IMR-90 (cell line): Measurements from ENCODE around the gene CDX2. TPM values are rescaled to one million over a fixed set of nuclear protein-coding genes. Genes with fewer than 3 reads are reported as not detected.

Experiments used
- ATAC-seq: fragments of 200-7000 bp; cut with Tn5 transposase; 2 replicates; pipeline ENCODE4 v1.9.1; 2020; ENCODE audit warnings: low read depth, mild to moderate bottlenecking, moderate library complexity
- BruUV-seq: library from RNA; stranded (reverse); fragments of 400-500 nt; replicated peaks from 2 replicates; lab custom pipeline; 2021; lab: Mats Ljungman, UMichigan
- CTCF ChIA-PET: fragments of 300-600 bp; formaldehyde crosslinking; extraction: SDS; loops from one replicate; lab custom pipeline; 2021; ENCODE audit warnings: antibody characterized with exemption; lab: Yijun Ruan, JAX
- POLR2A ChIA-PET: fragments of 300-600 bp; sonication (Branson Sonifier 250); formaldehyde crosslinking; loops from one replicate; lab custom pipeline; 2022; ENCODE audit warnings: antibody characterized with exemption; ENCODE audit not compliant: unreplicated experiment; lab: Charles Lee
- DNase-seq: peaks from one replicate; pipeline ENCODE4 v3.0.0; 2013
- H2AFZ ChIP-seq: replicated peaks from 2 replicates; pipeline ENCODE3; 2013; ENCODE audit warnings: low read length, mild to moderate bottlenecking; ENCODE audit not compliant: poor library complexity
- H2AK5ac ChIP-seq: 2 replicates; pipeline ENCODE4 v1.6.1; 2013; ENCODE audit warnings: low read depth, low read length, inconsistent platforms
- H2AK9ac ChIP-seq: replicated peaks from 2 replicates; pipeline ENCODE3; 2013; ENCODE audit warnings: mild to moderate bottlenecking, low read depth, low read length, moderate library complexity; ENCODE audit not compliant: poor library complexity
- H2BK120ac ChIP-seq: 2 replicates; pipeline ENCODE4 v1.6.1; 2013; ENCODE audit warnings: low read depth, low read length, inconsistent platforms
- H2BK15ac ChIP-seq: 3 replicates; pipeline ENCODE4 v1.6.1; 2013; ENCODE audit warnings: low read depth, low read length, inconsistent platforms
- H2BK20ac ChIP-seq: 2 replicates; pipeline ENCODE4 v1.6.1; 2013; ENCODE audit warnings: low read depth, mild to moderate bottlenecking, inconsistent platforms, low read length, moderate library complexity
- H2BK5ac ChIP-seq: 2 replicates; pipeline ENCODE4 v1.6.1; 2013; ENCODE audit warnings: mild to moderate bottlenecking, low read depth, low read length, inconsistent platforms; ENCODE audit not compliant: poor library complexity, severe bottlenecking
- H3K14ac ChIP-seq: replicated peaks from 2 replicates; pipeline ENCODE4 v1.6.1; 2013; ENCODE audit warnings: low read depth, low read length, inconsistent platforms
- H3K18ac ChIP-seq: 2 replicates; pipeline ENCODE4 v1.6.1; 2013; ENCODE audit warnings: low read depth, low read length, control low read depth
- H3K23ac ChIP-seq: 2 replicates; pipeline ENCODE4 v1.6.1; 2013; ENCODE audit warnings: low read depth, low read length, inconsistent platforms
- H3K27ac ChIP-seq: 2 replicates; pipeline ENCODE4 v1.5.1; 2013; ENCODE audit warnings: mild to moderate bottlenecking, control low read depth, low read length; ENCODE audit not compliant: insufficient read depth
- H3K27me3 ChIP-seq: 2 replicates; pipeline ENCODE4 v1.6.1; 2013; ENCODE audit warnings: low read length; ENCODE audit not compliant: control insufficient read depth, insufficient read depth
- H3K36me3 ChIP-seq: 2 replicates; pipeline ENCODE4 v1.6.1; 2013; ENCODE audit warnings: low read length, mixed read lengths; ENCODE audit not compliant: control insufficient read depth, insufficient read depth
- H3K4ac ChIP-seq: 2 replicates; pipeline ENCODE4 v1.6.1; 2013; ENCODE audit warnings: low read depth, low read length, inconsistent platforms
- H3K4me1 ChIP-seq: 2 replicates; pipeline ENCODE4 v1.6.1; 2013; ENCODE audit warnings: low read length, mixed read lengths; ENCODE audit not compliant: control insufficient read depth, insufficient read depth
- H3K4me2 ChIP-seq: 2 replicates; pipeline ENCODE4 v1.6.1; 2013; ENCODE audit warnings: low read depth, mild to moderate bottlenecking, control low read depth, low read length, moderate library complexity
- H3K4me3 ChIP-seq: 2 replicates; pipeline ENCODE4 v1.5.1; 2013; ENCODE audit warnings: low read depth, mild to moderate bottlenecking, control low read depth, low read length, moderate library complexity; ENCODE audit not compliant: insufficient read depth
- H3K56ac ChIP-seq: 2 replicates; pipeline ENCODE4 v1.6.1; 2013; ENCODE audit warnings: low read length, inconsistent platforms; ENCODE audit not compliant: insufficient read depth; ENCODE audit errors: extremely low read depth
- H3K79me1 ChIP-seq, 2 experiments: 2 replicates each; pipeline ENCODE4 v1.6.1; 2013; ENCODE audit warnings: low read length in 2 of 2, inconsistent platforms in 1 of 2, low read depth in 1 of 2
- H3K9ac ChIP-seq: 2 replicates; pipeline ENCODE4 v1.6.1; 2013; ENCODE audit warnings: low read depth, low read length, control low read depth
- H3K9me1 ChIP-seq: 2 replicates; pipeline ENCODE4 v1.6.1; 2013; ENCODE audit warnings: low read length, inconsistent platforms; ENCODE audit not compliant: insufficient read depth
- H3K9me3 ChIP-seq: 2 replicates; pipeline ENCODE4 v1.6.1; 2013; ENCODE audit warnings: low read length; ENCODE audit not compliant: control insufficient read depth, insufficient read depth
- H4K20me1 ChIP-seq: 2 replicates; pipeline ENCODE4 v1.6.1; 2013; ENCODE audit warnings: low read length, inconsistent platforms; ENCODE audit not compliant: insufficient read depth
- H4K5ac ChIP-seq: 2 replicates; pipeline ENCODE4 v1.6.1; 2013; ENCODE audit warnings: mild to moderate bottlenecking, low read depth, low read length, control low read depth
- H4K8ac ChIP-seq, 2 experiments: 2 replicates each; pipeline ENCODE4 v1.6.1; 2013; ENCODE audit warnings: low read depth in 2 of 2, low read length in 2 of 2, control low read depth in 1 of 2, inconsistent platforms in 1 of 2
- H4K91ac ChIP-seq: 2 replicates; pipeline ENCODE4 v1.6.1; 2013; ENCODE audit warnings: low read depth, low read length, inconsistent platforms; ENCODE audit not compliant: insufficient read depth
- BHLHE40 ChIP-seq: fragments of 150-350 bp; IDR thresholded peaks from 2 replicates; pipeline ENCODE4 v1.6.1; 2016; ENCODE audit warnings: mild to moderate bottlenecking, low read depth, low read length
- FOS ChIP-seq: fragments of 150-350 bp; IDR thresholded peaks from 2 replicates; pipeline ENCODE4 v1.6.1; 2016; ENCODE audit warnings: low read depth, low read length
- MAZ ChIP-seq: IDR thresholded peaks from 2 replicates; pipeline ENCODE4 v1.6.1; 2012; ENCODE audit warnings: low read depth, mild to moderate bottlenecking, low read length, improper control_type of control experiment, moderate library complexity, borderline replicate concordance
- RAD21 ChIP-seq: IDR thresholded peaks from 2 replicates; pipeline ENCODE4 v1.6.1; 2012; ENCODE audit warnings: low read length, improper control_type of control experiment
- WGBS, 2 experiments: methylation state at CpG; one replicate each; pipeline versions ENCODE4 v1.1.5 to v1.1.7; 2013; ENCODE audit warnings: missing lambda C conversion rate in 2 of 2; ENCODE audit not compliant: insufficient read length in 1 of 2; ENCODE audit errors: extremely low coverage in 2 of 2; 5-methylcytosine and 5-hydroxymethylcytosine counted together
- dilution Hi-C: fragments of 300-500 bp; cut with HindIII; formaldehyde crosslinking; loops from one replicate; pipeline ENCODE4 v1.14.3; 2018; ENCODE audit warnings: low sequenced_read_pairs; ENCODE audit not compliant: unreplicated experiment
- in situ Hi-C: fragments of 300-500 bp; cut with MboI; formaldehyde crosslinking; loops from 3 replicates; pipeline ENCODE4 v1.14.3; 2019; ENCODE audit warnings: low sequenced_read_pairs, inconsistent platforms, mixed read lengths
- intact Hi-C: fragments of 100-400 bp; cut with micrococcal nuclease; formaldehyde crosslinking; loops from 2 replicates; pipeline ENCODE4 v1.10.0; 2022
- polyA plus RNA-seq, 3 experiments: library from polyadenylated mRNA; depleted of rRNA; stranded (reverse); fragments of >200 nt; gene quantifications; 2 replicates each; pipeline ENCODE4 v1.2.3, GENCODE V29; 2012; ENCODE audit warnings: low replicate concordance in 1 of 3
- total RNA-seq: library from RNA; depleted of rRNA; stranded (reverse); fragments of >200 nt; gene quantifications from 2 replicates; pipeline ENCODE4 v1.2.3, GENCODE V29; 2012

The CDX2 gene
- total and polyA plus RNA-seq, 2 of the 4 experiments (the other 2 are of a cell fraction), result not detected

GRCh38 chr13:27915301-27916207, 53.6 kb downstream of the CDX2 start:
- Histone ChIP-seq H3K23ac (no peak overlapping the region), H3K56ac (no peak overlapping the region), H3K27me3 (peaks cover 55% of the 10 kb centered on the region), H2BK15ac (no peak overlapping the region), H2AK5ac (no peak overlapping the region), H3K9me3 (peaks cover 10% of the 10 kb centered on the region; the same call in 1 of the 2 replicates), H3K9ac (no peak overlapping the region), H4K91ac (no peak overlapping the region), H3K18ac (no peak overlapping the region), H4K8ac (no peak overlapping the region), H3K4me3 (no peak overlapping the region), H3K14ac (no peak overlapping the region), H3K4me2 (no peak overlapping the region), H2BK20ac (no peak overlapping the region), H2BK120ac (no peak overlapping the region), H2BK5ac (no peak overlapping the region), H2AFZ (no peak overlapping the region), H3K36me3 (no peaks in the 10 kb centered on the region), H4K5ac (no peak overlapping the region), H4K20me1 (no peaks in the 10 kb centered on the region), H3K79me1 (no peaks in the 10 kb centered on the region), H3K4me1 (peaks cover under 1% of the 10 kb centered on the region; the same call in 1 of the 2 replicates), H3K4ac (no peak overlapping the region), H3K27ac (no peak overlapping the region), H2AK9ac (no peak overlapping the region), H3K9me1 (no peaks in the 10 kb centered on the region)
- TF ChIP-seq BHLHE40 (no peak), FOS (no peak), MAZ (no peak), RAD21 (no peak)
- no peak for ATAC-seq
- intact Hi-C loops (no loop called here), dilution Hi-C loops (no loop called here), in situ Hi-C loops (no loop called here)
- no peak for DNase-seq
- BruUV-seq, result no TSS peak
- CTCF ChIA-PET, result interaction anchor here (0.6 kb wide), 1 partner anchor 471 kb away, joined by 5 read pairs; no protein-coding TSS in a partner anchor
- POLR2A ChIA-PET, result no interaction called here
- WGBS, 2 experiments, result 70% methylated on average over 4 of the region's 10 CpGs; no CpG with 5 or more reads in 1 of the 2 experiments
